Stimulated activated CD8-positive, alpha-beta memory T cell treated with anti-CD3 and anti-CD28 coated beads, Interleukin-7, amount 100 ng/mL, for 48 hours (primary cell): ENCODE results near the gene WNK1.

Experiments used
- DNase-seq, 2 donors: peaks; one replicate each; pipeline ENCODE4 v3.0.0-alpha.2; 2020; ENCODE audit warnings: low read depth in 1 of 2; ENCODE audit errors: extremely low read depth in 1 of 2

The WNK1 gene

GRCh38 chr12:851343-851742, 99.0 kb downstream of the WNK1 start:
- DNase-seq = no peak

- no peak for DNase-seq
These were observed 99.5 kb downstream of the WNK1 start for GRCh38 chr12:851913-852312.

- DNase-seq = no peak
These were observed 100.5 kb downstream of the WNK1 start for GRCh38 chr12:852864-853263.

GRCh38 chr12:857611-858010, 105.2 kb downstream of the WNK1 start:
- no peak for DNase-seq

- DNase-seq = no peak
These were observed 110.0 kb downstream of the WNK1 start for GRCh38 chr12:862303-862911.

GRCh38 chr12:863285-863684, 110.9 kb downstream of the WNK1 start:
- DNase-seq = no peak

GRCh38 chr12:865614-866013, 113.2 kb downstream of the WNK1 start:
- no peak for DNase-seq

GRCh38 chr12:867905-868304, 115.5 kb downstream of the WNK1 start:
- no peak for DNase-seq

GRCh38 chr12:868722-869121, 116.3 kb downstream of the WNK1 start:
- DNase-seq = no peak

GRCh38 chr12:870378-870777, 118.0 kb downstream of the WNK1 start:
- no peak for DNase-seq

- no peak for DNase-seq
These were observed 121.6 kb downstream of the WNK1 start for GRCh38 chr12:873954-874353.

- no peak for DNase-seq
These were observed 127.3 kb downstream of the WNK1 start for GRCh38 chr12:879641-880040.

- no peak for DNase-seq
These were observed 128.3 kb downstream of the WNK1 start for GRCh38 chr12:880656-881055.

GRCh38 chr12:884746-885414, 132.5 kb downstream of the WNK1 start:
- no peak for DNase-seq

- DNase-seq = no peak
These were observed 133.3 kb downstream of the WNK1 start for GRCh38 chr12:885701-886100.

GRCh38 chr12:886206-886605, 133.8 kb downstream of the WNK1 start:
- no peak for DNase-seq

- DNase-seq = no peak
These were observed 141.8 kb downstream of the WNK1 start for GRCh38 chr12:894226-894625.

GRCh38 chr12:896031-896430, 143.7 kb downstream of the WNK1 start:
- DNase-seq = no peak

- DNase-seq = no peak
These were observed 145.0 kb downstream of the WNK1 start for GRCh38 chr12:897386-897785.

GRCh38 chr12:902581-902980, 150.2 kb downstream of the WNK1 start:
- no peak for DNase-seq

GRCh38 chr12:903055-903454, 150.7 kb downstream of the WNK1 start:
- DNase-seq = no peak

- DNase-seq = no peak
These were observed 151.6 kb downstream of the WNK1 start for GRCh38 chr12:904010-904414.
